Epidermal melanocyte (primary cell): ENCODE results near the gene PLA1A.
"Not testable (repeated sequence)": the region's sequence is repeated elsewhere in the genome, so short reads cannot be mapped to it uniquely, and the experiment has no call there.

Experiments
- DNase-seq: peaks from one replicate; pipeline ENCODE4 v3.0.0; 2011; ENCODE audit warnings: low spot score; ENCODE audit not compliant: insufficient read length

The PLA1A gene

GRCh38 chr3:119597548-119598288 lies at the start of gene PLA1A:
Gene PLA1A (plus strand): TSS chr3:119597885. CDS start chr3:119597914, 29 bp downstream.
- no peak for DNase-seq

GRCh38 chr3:119548341-119548740 lies 49.3 kb upstream of the PLA1A start:
- no peak for DNase-seq

GRCh38 chr3:119550192-119550910 lies 47.3 kb upstream of the PLA1A start:
- no peak for DNase-seq

GRCh38 chr3:119551598-119551997 lies 46.1 kb upstream of the PLA1A start:
- DNase-seq = no peak

- DNase-seq = not testable (repeated sequence)
Measured at GRCh38 chr3:119552928-119553327, 44.8 kb upstream of the PLA1A start.

- no peak for DNase-seq
Measured at GRCh38 chr3:119553823-119554415, 43.8 kb upstream of the PLA1A start.

GRCh38 chr3:119555309-119555735 lies 42.4 kb upstream of the PLA1A start:
- no peak for DNase-seq

GRCh38 chr3:119555929-119556328 lies 41.8 kb upstream of the PLA1A start:
- DNase-seq = no peak

GRCh38 chr3:119557192-119557876 lies 40.4 kb upstream of the PLA1A start:
- DNase-seq = no peak

GRCh38 chr3:119557877-119558269 lies 39.8 kb upstream of the PLA1A start:
- no peak for DNase-seq

- DNase-seq = no peak
Measured at GRCh38 chr3:119558626-119559317, 38.9 kb upstream of the PLA1A start.

- no peak for DNase-seq
Measured at GRCh38 chr3:119559441-119559963, 38.2 kb upstream of the PLA1A start, which contains the start of gene CD80. Gene CD80 (minus strand): TSS chr3:119559614. CDS start chr3:119557728, 1,886 bp downstream.

GRCh38 chr3:119560160-119560559 lies 37.5 kb upstream of the PLA1A start:
- no peak for DNase-seq

GRCh38 chr3:119562307-119562961 lies 35.3 kb upstream of the PLA1A start:
- DNase-seq = no peak

- not testable (repeated sequence) for DNase-seq
Measured at GRCh38 chr3:119563334-119563733, 34.4 kb upstream of the PLA1A start.

- DNase-seq = no peak
Measured at GRCh38 chr3:119569156-119569555, 28.5 kb upstream of the PLA1A start.

GRCh38 chr3:119570229-119570628 lies 27.5 kb upstream of the PLA1A start:
- DNase-seq = no peak

- DNase-seq = no peak
Measured at GRCh38 chr3:119571230-119571629, 26.5 kb upstream of the PLA1A start.

- no peak for DNase-seq
Measured at GRCh38 chr3:119571688-119572087, 26.0 kb upstream of the PLA1A start.

GRCh38 chr3:119575507-119575906 lies 22.2 kb upstream of the PLA1A start:
- no peak for DNase-seq
